Measurements from ENCODE around the gene STAG1. TPM values are rescaled to one million over a fixed set of nuclear protein-coding genes. Genes with fewer than 3 reads are reported as not detected.
"Not testable (repeated sequence)": the region's sequence is repeated elsewhere in the genome, so short reads cannot be mapped to it uniquely, and the experiment has no call there.

Gene STAG1
- total RNA-seq, 1 experiment from 2014 or later: 43.7 TPM

GRCh38 chr3:136476280-136476679 lies 275.9 kb downstream of the STAG1 start:
- Histone ChIP-seq H3K4me1 (ENCODE audit: control insufficient read depth, insufficient read depth, low read length) (no peaks in the 10 kb centered on the region), H3K4me3 (ENCODE audit: low read depth in 2 of 2, low read length in 2 of 2) (no peak overlapping the region), H3K36me3 (ENCODE audit: control insufficient read depth, insufficient read depth, low read length) (no peaks in the 10 kb centered on the region), H3K27me3 (ENCODE audit: control insufficient read depth, insufficient read depth, low read length) (no peaks in the 10 kb centered on the region), H3K9me3 (ENCODE audit: control insufficient read depth, insufficient read depth, low read depth, low read length) (no peaks in the 10 kb centered on the region), H3K27ac (ENCODE audit: low read length) (no peak overlapping the region)
- POLR2A ChIA-PET: no interaction called here
- intact Hi-C loops (cut with micrococcal nuclease; ENCODE audit: unreplicated experiment): no loop called here
- in situ Hi-C loops (cut with HindIII; ENCODE audit: low pct_unique_long_range_greater_than_20kb, low sequenced_read_pairs): no loop called here
- DNase-seq (ENCODE audit: low read depth, low spot score) (no peak), ATAC-seq (no peak)
- CTCF ChIA-PET: no interaction called here
- TF ChIP-seq POLR2AphosphoS5 (IDR thresholded peaks at IDR 0.05; ENCODE audit: low read depth, low read length) (no peak), CTCF (IDR thresholded peaks at IDR 0.05) (no peak), REST (IDR thresholded peaks at IDR 0.05; ENCODE audit: insufficient read depth in 1 of 2, low read depth in 2 of 2, low read length in 1 of 2) (no peak), SIN3A (IDR thresholded peaks at IDR 0.05; ENCODE audit: borderline replicate concordance, insufficient read depth, low read depth, low read length) (no peak), TCF7L2 (IDR thresholded peaks at IDR 0.05; ENCODE audit: low read depth, low read length) (no peak)
- no TSS peak for BruUV-seq (replicated peaks)

- POLR2A ChIA-PET: interaction anchor here (0.7 kb wide), 1 partner anchor 69 kb away, joined by 10 read pairs; no protein-coding TSS in a partner anchor
- ATAC-seq; CTCF ChIA-PET; H3K4me1 ChIP-seq (ENCODE audit: control insufficient read depth, insufficient read depth, low read length); BruUV-seq (replicated peaks); H3K27ac ChIP-seq (ENCODE audit: low read length); in situ Hi-C loops (cut with HindIII; ENCODE audit: low pct_unique_long_range_greater_than_20kb, low sequenced_read_pairs); H3K9me3 ChIP-seq (ENCODE audit: control insufficient read depth, insufficient read depth, low read depth, low read length); H3K36me3 ChIP-seq (ENCODE audit: control insufficient read depth, insufficient read depth, low read length); H3K4me3 ChIP-seq (ENCODE audit: low read depth in 2 of 2, low read length in 2 of 2); H3K27me3 ChIP-seq (ENCODE audit: control insufficient read depth, insufficient read depth, low read length); DNase-seq (ENCODE audit: low read depth, low spot score); intact Hi-C loops (cut with micrococcal nuclease; ENCODE audit: unreplicated experiment): not testable (repeated sequence)
These were observed 277.3 kb downstream of the STAG1 start for GRCh38 chr3:136474876-136475275.

GRCh38 chr3:136473716-136474326 lies 278.4 kb downstream of the STAG1 start:
- in situ Hi-C loops (cut with HindIII; ENCODE audit: low pct_unique_long_range_greater_than_20kb, low sequenced_read_pairs): no loop called here
- intact Hi-C loops (cut with micrococcal nuclease; ENCODE audit: unreplicated experiment): no loop called here
- ChIA-PET CTCF (interaction anchor here (0.5 kb wide), 1 partner anchor 248 kb away, joined by 3 read pairs; no protein-coding TSS in a partner anchor), POLR2A (no interaction called here)
- no TSS peak for BruUV-seq (replicated peaks)
- ATAC-seq: no peak
- Histone ChIP-seq H3K4me3 (ENCODE audit: low read depth in 2 of 2, low read length in 2 of 2) (no peak overlapping the region), H3K4me1 (ENCODE audit: control insufficient read depth, insufficient read depth, low read length) (no peaks in the 10 kb centered on the region), H3K27me3 (ENCODE audit: control insufficient read depth, insufficient read depth, low read length) (no peaks in the 10 kb centered on the region), H3K36me3 (ENCODE audit: control insufficient read depth, insufficient read depth, low read length) (no peaks in the 10 kb centered on the region), H3K9me3 (ENCODE audit: control insufficient read depth, insufficient read depth, low read depth, low read length) (no peaks in the 10 kb centered on the region), H3K27ac (ENCODE audit: low read length) (no peak overlapping the region)
- DNase-seq (ENCODE audit: low read depth, low spot score): no peak
- TF ChIP-seq TCF7L2 (IDR thresholded peaks at IDR 0.05; ENCODE audit: low read depth, low read length) (no peak), CTCF (IDR thresholded peaks at IDR 0.05) (no peak), POLR2AphosphoS5 (IDR thresholded peaks at IDR 0.05; ENCODE audit: low read depth, low read length) (no peak), SIN3A (IDR thresholded peaks at IDR 0.05; ENCODE audit: borderline replicate concordance, insufficient read depth, low read depth, low read length) (no peak), REST (IDR thresholded peaks at IDR 0.05; ENCODE audit: insufficient read depth in 1 of 2, low read depth in 2 of 2, low read length in 1 of 2) (no peak)

Data from Panc1 (cell line).